Activated T-helper 1 cell treated with Interleukin-2 at 50 U/mL for 16 hours (primary cell): ENCODE data around the gene NPTXR.

Experiments used
- DNase-seq: peaks from one replicate; pipeline ENCODE4 v3.0.0-alpha.2; 2020; ENCODE audit warnings: low read depth

NPTXR gene

DNA sequence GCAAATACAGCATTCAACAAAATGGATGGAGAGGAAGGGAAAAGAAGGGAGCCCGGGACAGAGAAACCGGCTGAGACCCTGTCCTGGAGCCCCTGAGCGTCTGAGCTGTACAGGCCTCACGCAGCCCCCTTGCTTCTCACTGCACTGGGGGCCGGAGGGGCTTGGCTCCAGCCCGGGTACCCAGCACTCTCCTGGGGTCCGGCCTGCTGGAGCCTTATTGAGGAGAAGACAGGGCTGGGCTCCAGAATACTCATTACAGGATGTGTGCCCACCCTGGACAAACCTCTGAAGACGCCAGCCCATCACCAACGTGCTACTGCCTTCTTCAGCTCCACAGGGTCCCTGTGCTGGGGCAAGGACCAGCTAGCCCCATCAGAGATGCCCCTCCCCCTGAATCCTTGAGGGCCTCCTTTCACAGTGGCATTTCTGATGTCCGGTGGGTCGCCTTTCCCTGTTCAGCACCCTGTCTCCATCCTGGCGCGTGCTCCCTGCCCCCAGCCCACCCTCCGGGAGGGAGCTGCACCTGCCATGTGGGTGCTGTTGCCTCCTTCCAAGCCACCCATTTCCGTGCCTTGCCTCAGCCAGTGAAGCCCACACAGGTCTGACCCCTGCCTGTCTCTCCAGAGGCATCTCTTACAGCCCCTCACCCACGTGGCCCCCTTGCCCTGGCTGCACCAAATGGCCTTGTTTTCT is 73.4 kb downstream of the NPTXR start:
- no peak for DNase-seq
